SU-DHL-6 (cell line): Measurements from ENCODE around the gene MBTD1.

Experiments
- H2AFZ ChIP-seq: fragments of 200-600 bp; sonication (generic); 2 replicates; pipeline ENCODE4 v1.6.1; 2014; ENCODE audit warnings: low read depth, mild to moderate bottlenecking, moderate library complexity, mixed read lengths, antibody characterized with exemption, low read length; ENCODE audit not compliant: severe bottlenecking
- H3F3A ChIP-seq: fragments of 200-600 bp; shearing (Covaris generic); 2 replicates; pipeline ENCODE4 v1.6.0; 2016; ENCODE audit warnings: antibody characterized with exemption, mild to moderate bottlenecking; ENCODE audit not compliant: insufficient read depth
- H3K27ac ChIP-seq: fragments of 200-600 bp; sonication (generic); 2 replicates; pipeline ENCODE4 v1.5.1; 2016; ENCODE audit warnings: low read depth, mild to moderate bottlenecking, low read length, moderate library complexity, mixed read lengths
- H3K27me3 ChIP-seq: fragments of 200-600 bp; sonication (generic), shearing (Covaris generic); 2 replicates; pipeline ENCODE4 v1.6.0; 2014; ENCODE audit warnings: mild to moderate bottlenecking, low read length
- H3K36me3 ChIP-seq: fragments of 200-600 bp; sonication (generic); 2 replicates; pipeline ENCODE4 v1.6.1; 2014; ENCODE audit warnings: mild to moderate bottlenecking, low read length, mixed read lengths
- H3K4me2 ChIP-seq: fragments of 300-600, 200-600 bp; shearing (Covaris generic), sonication (generic); 2 replicates; pipeline ENCODE4 v1.6.0; 2014; ENCODE audit warnings: low read length, low read depth, mild to moderate bottlenecking; ENCODE audit not compliant: poor library complexity, severe bottlenecking
- H3K4me3 ChIP-seq: fragments of 200-600 bp; sonication (generic); 2 replicates; pipeline ENCODE4 v1.5.1; 2014; ENCODE audit warnings: antibody characterized with exemption, low read length, mild to moderate bottlenecking, mixed read lengths; ENCODE audit not compliant: insufficient read depth, poor library complexity, severe bottlenecking
- H3K79me2 ChIP-seq: fragments of 200-600 bp; sonication (generic); 2 replicates; pipeline ENCODE4 v1.6.1; 2014; ENCODE audit warnings: mild to moderate bottlenecking, low read length, moderate library complexity; ENCODE audit not compliant: insufficient read depth
- H3K9ac ChIP-seq: fragments of 200-600 bp; sonication (generic); 2 replicates; pipeline ENCODE4 v1.7.0; 2014; ENCODE audit warnings: mild to moderate bottlenecking, low read length
- H3K9me2 ChIP-seq: fragments of 200-600 bp; sonication (generic); replicated peaks from 2 replicates; pipeline ENCODE4 v1.6.1; 2014; ENCODE audit warnings: low read length; ENCODE audit not compliant: insufficient read depth
- H3K9me3 ChIP-seq: fragments of 200-600 bp; sonication (generic); 2 replicates; pipeline ENCODE4 v1.6.1; 2014; ENCODE audit warnings: low read length, mixed read lengths; ENCODE audit not compliant: insufficient read depth
- H4K20me1 ChIP-seq: fragments of 200-600 bp; sonication (generic); 2 replicates; pipeline ENCODE4 v1.6.1; 2014; ENCODE audit warnings: low read depth, mild to moderate bottlenecking, antibody characterized with exemption, low read length, moderate library complexity, mixed read lengths
- CTCF ChIP-seq: fragments of 200-600 bp; sonication (generic); IDR thresholded peaks from one replicate; pipeline ENCODE4 v1.5.1; 2017; ENCODE audit warnings: antibody characterized with exemption, mild to moderate bottlenecking, low read length, moderate library complexity; ENCODE audit not compliant: insufficient read depth, poor library complexity, severe bottlenecking
- EZH2phosphoT487 ChIP-seq: fragments of 200-600 bp; sonication (generic), shearing (Covaris generic); conservative IDR thresholded peaks from 2 replicates; pipeline ENCODE4 v1.6.1; 2018; ENCODE audit warnings: mild to moderate bottlenecking, antibody characterized with exemption, low read length, moderate library complexity, mixed read lengths

MBTD1 gene

GRCh38 chr17:51251010-51251409 lies 8.8 kb downstream of the MBTD1 start:
- Histone ChIP-seq H3K27me3 (no peaks in the 10 kb centered on the region), H3K4me2 (no peak overlapping the region), H3K79me2 (peaks cover 55% of the 10 kb centered on the region), H3F3A (no peaks in the 10 kb centered on the region), H3K4me3 (no peak overlapping the region), H3K9ac (no peak overlapping the region), H2AFZ (no peak overlapping the region), H3K36me3 (peaks cover 11% of the 10 kb centered on the region; the same call in 1 of the 2 replicates), H4K20me1 (no peaks in the 10 kb centered on the region), H3K9me3 (no peaks in the 10 kb centered on the region), H3K27ac (no peak overlapping the region), H3K9me2 (no peaks in the 10 kb centered on the region)
- TF ChIP-seq EZH2phosphoT487 (no peak), CTCF (no peak)

GRCh38 chr17:51250314-51250840 lies 9.5 kb downstream of the MBTD1 start:
- Histone ChIP-seq H4K20me1 (no peaks in the 10 kb centered on the region), H3K9me2 (no peaks in the 10 kb centered on the region), H3K27ac (no peak overlapping the region), H3K36me3 (peaks cover 11% of the 10 kb centered on the region; the same call in 1 of the 2 replicates), H3K9me3 (no peaks in the 10 kb centered on the region), H3K79me2 (peaks cover 49% of the 10 kb centered on the region), H3F3A (no peaks in the 10 kb centered on the region), H3K27me3 (no peaks in the 10 kb centered on the region), H3K4me3 (no peak overlapping the region), H2AFZ (no peak overlapping the region), H3K9ac (no peak overlapping the region), H3K4me2 (no peak overlapping the region)
- TF ChIP-seq CTCF (no peak), EZH2phosphoT487 (no peak)

- Histone ChIP-seq H3K9me2 (no peaks in the 10 kb centered on the region), H3K4me2 (no peak overlapping the region), H3K9me3 (no peaks in the 10 kb centered on the region), H3K4me3 (no peak overlapping the region), H4K20me1 (no peaks in the 10 kb centered on the region), H3K79me2 (peaks cover 11% of the 10 kb centered on the region), H3F3A (no peaks in the 10 kb centered on the region; the same call in 1 of the 2 replicates), H3K27me3 (no peaks in the 10 kb centered on the region), H3K9ac (no peak overlapping the region), H3K27ac (no peak overlapping the region), H3K36me3 (no peaks in the 10 kb centered on the region; the same call in 1 of the 2 replicates), H2AFZ (no peak overlapping the region)
- no peak for TF ChIP-seq CTCF
- no peak for TF ChIP-seq EZH2phosphoT487
Observed at GRCh38 chr17:51245535-51245934, 14.3 kb downstream of the MBTD1 start.
